GM12874 (cell line): ENCODE results near the gene SEMA3A.

Experiments
- TF ChIP-seq, protein P1 (sequence below): IDR thresholded peaks from 2 replicates; pipeline ENCODE4 v1.5.1; 2011; ENCODE audit warnings: low read depth, mild to moderate bottlenecking, control low read depth, low read length, moderate library complexity; ENCODE audit not compliant: insufficient read depth

Gene SEMA3A

DNA sequence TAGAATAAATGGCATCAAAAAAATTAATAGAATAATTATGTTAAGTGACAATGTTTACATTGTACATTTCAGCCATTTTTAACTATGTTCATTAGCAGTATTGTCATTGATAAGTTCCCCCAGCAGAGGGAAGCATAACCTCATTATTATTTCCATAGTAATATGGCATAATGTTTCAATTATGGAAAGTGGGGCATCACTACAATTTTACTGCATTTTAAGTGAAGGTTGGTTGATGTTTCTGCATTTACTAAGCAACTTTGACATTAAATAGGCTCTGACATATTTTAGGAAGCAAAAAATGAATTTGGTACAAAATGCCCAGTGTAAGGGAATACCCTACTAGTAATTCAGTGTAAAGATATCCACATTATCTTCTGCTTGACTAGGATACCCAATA, 218.3 kb downstream of the SEMA3A start:
- TF ChIP-seq, protein P1, sequence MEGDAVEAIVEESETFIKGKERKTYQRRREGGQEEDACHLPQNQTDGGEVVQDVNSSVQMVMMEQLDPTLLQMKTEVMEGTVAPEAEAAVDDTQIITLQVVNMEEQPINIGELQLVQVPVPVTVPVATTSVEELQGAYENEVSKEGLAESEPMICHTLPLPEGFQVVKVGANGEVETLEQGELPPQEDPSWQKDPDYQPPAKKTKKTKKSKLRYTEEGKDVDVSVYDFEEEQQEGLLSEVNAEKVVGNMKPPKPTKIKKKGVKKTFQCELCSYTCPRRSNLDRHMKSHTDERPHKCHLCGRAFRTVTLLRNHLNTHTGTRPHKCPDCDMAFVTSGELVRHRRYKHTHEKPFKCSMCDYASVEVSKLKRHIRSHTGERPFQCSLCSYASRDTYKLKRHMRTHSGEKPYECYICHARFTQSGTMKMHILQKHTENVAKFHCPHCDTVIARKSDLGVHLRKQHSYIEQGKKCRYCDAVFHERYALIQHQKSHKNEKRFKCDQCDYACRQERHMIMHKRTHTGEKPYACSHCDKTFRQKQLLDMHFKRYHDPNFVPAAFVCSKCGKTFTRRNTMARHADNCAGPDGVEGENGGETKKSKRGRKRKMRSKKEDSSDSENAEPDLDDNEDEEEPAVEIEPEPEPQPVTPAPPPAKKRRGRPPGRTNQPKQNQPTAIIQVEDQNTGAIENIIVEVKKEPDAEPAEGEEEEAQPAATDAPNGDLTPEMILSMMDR, result 0 out of 2 replicates have a peak, but pooled peaks have one; percentile 12

DNA sequence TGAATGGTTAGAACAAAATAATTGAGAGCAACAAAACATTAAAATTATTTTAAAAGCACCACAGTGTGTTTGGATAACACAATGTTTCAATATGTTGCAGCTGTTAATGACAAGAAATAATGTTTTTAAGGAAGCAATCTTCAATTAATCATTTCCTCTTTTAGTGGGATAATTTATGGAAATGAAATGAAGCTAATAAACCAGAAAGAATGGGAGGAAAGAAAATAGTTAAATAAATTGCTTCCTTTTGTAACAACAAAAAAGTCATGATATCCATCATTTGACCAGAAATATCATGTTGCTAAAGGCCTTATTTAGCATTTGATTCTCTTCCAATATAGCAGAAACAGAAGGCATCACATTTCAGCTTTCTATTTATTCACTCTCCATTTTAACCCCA, 224.5 kb downstream of the SEMA3A start:
- TF ChIP-seq, protein P1, result no peak

DNA sequence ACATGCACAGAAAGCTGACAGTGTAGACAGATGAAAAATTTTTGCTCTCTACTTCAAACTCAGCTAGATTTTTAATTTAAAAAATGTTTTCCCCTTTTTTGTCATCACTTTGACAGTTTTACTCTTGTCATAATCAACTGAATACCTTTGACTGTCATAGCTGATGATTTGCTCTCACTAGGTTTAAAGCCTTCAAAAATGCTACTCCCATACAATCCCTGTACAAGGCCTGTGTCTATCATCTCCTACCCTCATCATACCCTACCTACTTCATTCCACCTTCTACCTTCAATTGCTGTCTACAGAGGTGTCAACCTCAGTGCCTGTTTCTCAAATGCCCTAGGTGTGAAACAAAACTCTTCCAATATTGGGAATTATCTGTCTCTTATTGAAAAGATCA, 230.3 kb downstream of the SEMA3A start:
- TF ChIP-seq, protein P1, result no peak

DNA sequence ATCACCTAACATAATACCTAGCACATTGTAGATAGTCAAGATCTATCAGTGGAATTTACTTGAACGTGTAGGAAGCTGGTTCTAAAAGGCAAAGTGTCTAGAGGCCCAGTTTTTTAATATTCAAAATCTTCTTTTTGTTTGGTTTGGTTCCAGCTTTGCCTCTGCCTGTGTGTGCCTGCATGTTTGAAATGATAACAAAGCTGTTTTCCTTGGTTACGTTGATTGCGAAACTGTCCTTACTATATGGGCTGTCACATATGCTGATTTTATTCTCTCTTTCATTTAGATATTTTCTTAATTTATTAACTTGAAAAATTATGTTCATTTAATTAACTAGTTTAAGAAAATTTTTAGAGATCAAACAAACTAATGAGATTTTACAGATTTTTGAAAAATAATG, 237.3 kb downstream of the SEMA3A start:
- TF ChIP-seq, protein P1, result no peak

DNA sequence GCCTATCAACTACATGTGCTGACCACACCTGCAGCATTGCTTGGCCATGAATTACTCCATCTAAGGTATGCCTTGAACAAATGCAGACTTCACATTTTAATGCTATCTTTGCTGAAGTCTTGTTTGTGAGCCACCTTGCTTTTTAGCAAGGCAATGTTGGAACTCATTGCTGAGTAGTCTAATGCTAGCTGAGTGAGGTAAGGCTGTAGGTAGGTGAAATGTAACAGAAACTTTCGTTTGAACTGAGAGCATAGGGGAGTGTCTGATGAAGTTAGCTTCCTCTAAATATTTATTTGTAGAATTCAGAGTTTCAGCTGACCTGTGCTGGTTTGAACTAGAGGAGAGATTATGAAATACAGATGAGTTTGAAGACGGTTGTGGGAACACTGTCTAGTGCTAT, 238.5 kb downstream of the SEMA3A start:
- TF ChIP-seq, protein P1, result no peak

DNA sequence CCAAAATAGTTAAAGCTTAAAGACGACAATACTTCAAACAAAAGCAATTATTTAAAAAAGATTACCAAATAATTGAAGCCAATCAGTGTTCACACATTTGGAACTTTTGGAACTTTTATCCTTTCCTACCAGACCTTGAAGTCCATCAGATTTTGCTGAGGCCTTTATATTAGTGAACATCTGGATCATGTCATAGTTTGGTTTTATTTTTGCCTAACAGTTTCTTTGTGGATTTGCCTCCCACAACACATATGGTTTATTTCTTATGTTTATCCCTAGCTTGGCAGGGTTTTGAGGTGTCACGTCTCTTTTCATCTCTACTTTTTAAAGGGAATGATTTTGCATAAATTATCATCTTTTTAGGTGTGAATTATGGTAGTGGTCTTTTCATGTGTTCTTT, 242.4 kb downstream of the SEMA3A start:
- TF ChIP-seq, protein P1, result no peak

DNA sequence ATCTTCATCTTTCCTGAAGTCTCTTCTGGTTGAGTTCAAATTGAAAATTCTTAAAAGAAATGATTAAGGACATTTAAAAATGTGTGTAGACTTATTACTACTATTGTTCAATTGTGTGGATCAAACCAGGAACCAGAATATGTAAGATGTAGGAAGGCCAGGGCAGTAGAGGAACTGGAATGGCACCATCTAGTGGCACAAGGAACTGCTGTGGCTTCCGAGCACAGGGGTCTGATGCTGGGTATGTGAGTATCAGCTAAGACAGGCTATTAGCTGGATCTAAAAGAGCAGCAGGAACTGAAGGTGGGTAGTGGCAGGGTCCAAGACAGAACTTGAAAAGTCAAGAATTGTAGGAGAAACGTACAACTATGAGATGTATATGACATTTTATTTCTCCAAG, 247.3 kb downstream of the SEMA3A start:
- TF ChIP-seq, protein P1, result peak; percentile 68

DNA sequence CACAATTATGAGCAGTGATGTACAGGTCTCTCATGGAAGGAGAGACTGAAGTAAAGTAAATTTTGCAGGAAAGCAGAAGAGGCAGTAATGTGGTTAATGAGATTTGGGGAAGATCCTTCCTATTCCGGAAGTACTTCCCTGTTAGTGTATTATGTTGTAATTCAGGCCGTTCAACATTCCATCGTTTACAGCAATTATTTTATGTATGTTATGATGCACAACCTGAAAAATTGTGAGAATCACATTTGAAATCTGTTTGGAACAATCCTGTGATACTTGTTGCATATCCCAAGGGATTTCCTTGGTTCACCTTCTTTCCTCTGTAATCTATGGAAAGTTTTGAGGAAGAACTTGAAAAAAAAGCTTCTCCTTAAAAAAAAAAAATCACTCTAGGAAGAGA, 247.8 kb downstream of the SEMA3A start:
- TF ChIP-seq, protein P1, result no peak
